Loucy (cell line): ENCODE measurements around the gene UXT.

ENCODE experiments used
- CTCF ChIP-seq: fragments of 200-600 bp; sonication (generic); conservative IDR thresholded peaks from 2 replicates; pipeline ENCODE4 v1.5.1; 2014; ENCODE audit warnings: mild to moderate bottlenecking, antibody characterized with exemption, low read length
- EZH2phosphoT487 ChIP-seq: fragments of 200-600 bp; IDR thresholded peaks from 2 replicates; pipeline ENCODE4 v1.6.1; 2018; ENCODE audit warnings: antibody characterized with exemption, mild to moderate bottlenecking, moderate library complexity, borderline replicate concordance

- TF ChIP-seq CTCF (no peak), EZH2phosphoT487 (no peak)
Measured at GRCh38 chrX:47631676-47632075, 27.3 kb downstream of the UXT start.
